ENCODE results near the gene ZNF277.

GRCh38 chr7:112390167-112390566 is 183.7 kb downstream of the ZNF277 start:
- TF ChIP-seq CTCF (IDR thresholded peaks at IDR 0.05) = no peak
- no peak for TF ChIP-seq TP53 (CRISPR knock-in tag; IDR thresholded peaks at IDR 0.05)
- no peak for TF ChIP-seq EP300 (IDR thresholded peaks at IDR 0.05)
- no peak for TF ChIP-seq CEBPB (IDR thresholded peaks at IDR 0.05)
